T-cell (primary cell): Measurements from ENCODE around the gene ALOXE3. TPM values are rescaled to one million over a fixed set of nuclear protein-coding genes. Genes with fewer than 3 reads are reported as not detected.

Experiments
- ATAC-seq, 4 experiments: fragments of 200-7000 bp in 3 of 4; fragments of 150-1000 bp in 1 of 4; cut with Tn5 transposase; replicated peaks in 1 of 4; 1 replicate in 3 of 4; 2 replicates in 1 of 4; pipeline ENCODE4 v1.10.0; 2021; ENCODE audit warnings: moderate library complexity in 3 of 4, mild to moderate bottlenecking in 2 of 4, moderate number of reproducible peaks in 1 of 4
- CTCF ChIA-PET, 2 donors: fragments of 300-600 bp; sonication (Branson Sonifier 250); formaldehyde crosslinking; loops; one replicate each; lab custom pipeline; 2022; ENCODE audit warnings: antibody characterized with exemption in 2 of 2; lab: Charles Lee
- POLR2A ChIA-PET, 2 donors: fragments of 300-600 bp; sonication (Branson Sonifier 250); formaldehyde crosslinking; loops; one replicate each; lab custom pipeline; 2022; ENCODE audit warnings: antibody characterized with exemption in 2 of 2; lab: Charles Lee
- DNase-seq, 35 experiments: peaks; one replicate each; pipeline versions ENCODE4 v3.0.0 to v3.0.0-alpha.2; 2013 to 2023
- H3K27ac ChIP-seq: one replicate; pipeline ENCODE4 v1.5.1; 2013; ENCODE audit warnings: low read length
- H3K27me3 ChIP-seq, 2 experiments: replicated peaks in 1 of 2; 1 replicate in 1 of 2; 2 replicates in 1 of 2; pipeline versions ENCODE4 v1.6.1 to v1.7.0; 2013; ENCODE audit warnings: low read length in 1 of 2, mixed read lengths in 1 of 2; ENCODE audit not compliant: control insufficient read depth in 2 of 2, insufficient read depth in 2 of 2; ENCODE audit errors: extremely low read depth in 1 of 2
- H3K36me3 ChIP-seq, 2 donors: 1 replicate in 1 of 2; 2 replicates in 1 of 2; pipeline versions ENCODE4 v1.6.1 to v1.7.0; 2013; ENCODE audit warnings: low read length in 1 of 2; ENCODE audit not compliant: control insufficient read depth in 2 of 2, insufficient read depth in 1 of 2; ENCODE audit errors: extremely low read depth in 1 of 2
- H3K4me1 ChIP-seq, 2 experiments: 1 replicate in 1 of 2; 2 replicates in 1 of 2; pipeline versions ENCODE4 v1.6.1 to v1.7.0; 2013; ENCODE audit warnings: low read length in 2 of 2, mixed read lengths in 1 of 2; ENCODE audit not compliant: insufficient read depth in 2 of 2, control insufficient read depth in 1 of 2; ENCODE audit errors: extremely low read depth in 1 of 2
- H3K4me3 ChIP-seq, 2 donors: 1 replicate in 1 of 2; 2 replicates in 1 of 2; pipeline versions ENCODE4 v1.5.1 to v1.7.0; 2013; ENCODE audit warnings: mild to moderate bottlenecking in 2 of 2, low read length in 1 of 2, moderate library complexity in 1 of 2; ENCODE audit not compliant: control insufficient read depth in 1 of 2; ENCODE audit errors: extremely low read depth in 1 of 2
- H3K9me3 ChIP-seq: 2 replicates; pipeline ENCODE4 v1.7.0; 2013
- H3K27ac Mint-ChIP-seq, 2 donors: one replicate each; pipeline ENCODE4 v1.8.0; 2020 to 2021; ENCODE audit warnings: mild to moderate bottlenecking in 2 of 2, mixed read lengths in 2 of 2
- H3K27me3 Mint-ChIP-seq, 2 donors: one replicate each; pipeline ENCODE4 v1.8.0; 2021 to 2022; ENCODE audit warnings: mixed read lengths in 2 of 2
- H3K36me3 Mint-ChIP-seq: one replicate; pipeline ENCODE4 v1.8.0; 2021; ENCODE audit warnings: mixed read lengths
- H3K4me1 Mint-ChIP-seq, 3 donors: one replicate each; pipeline ENCODE4 v1.8.0; 2020 to 2022; ENCODE audit warnings: mixed read lengths in 3 of 3, mild to moderate bottlenecking in 1 of 3
- H3K4me3 Mint-ChIP-seq, 3 donors: one replicate each; pipeline ENCODE4 v1.8.0; 2020 to 2022; ENCODE audit warnings: mild to moderate bottlenecking in 3 of 3, mixed read lengths in 3 of 3, moderate library complexity in 3 of 3
- H3K9me3 Mint-ChIP-seq, 3 donors: one replicate each; pipeline ENCODE4 v1.8.0; 2020 to 2022; ENCODE audit warnings: mixed read lengths in 3 of 3
- WGBS: methylation state at CpG from one replicate; pipeline ENCODE4 v1.1.5; 2013; ENCODE audit warnings: missing lambda C conversion rate; ENCODE audit not compliant: insufficient coverage; 5-methylcytosine and 5-hydroxymethylcytosine counted together
- total RNA-seq, 35 experiments: library from RNA in 6 of 35; stranded (reverse) in 6 of 35; fragments of 120-200 nt in 1 of 35; gene quantifications; one replicate each; pipeline versions ENCODE4 v1.2.1 to v1.2.4 and lab custom pipeline; 2013 to 2026

The ALOXE3 gene
- total RNA-seq, 5 donors from 2014 or later (not counting 1 experiment from before 2014, with no cell fraction given) = 0.13 to 1.2 (median 0.19) TPM; not detected in 1

DNA sequence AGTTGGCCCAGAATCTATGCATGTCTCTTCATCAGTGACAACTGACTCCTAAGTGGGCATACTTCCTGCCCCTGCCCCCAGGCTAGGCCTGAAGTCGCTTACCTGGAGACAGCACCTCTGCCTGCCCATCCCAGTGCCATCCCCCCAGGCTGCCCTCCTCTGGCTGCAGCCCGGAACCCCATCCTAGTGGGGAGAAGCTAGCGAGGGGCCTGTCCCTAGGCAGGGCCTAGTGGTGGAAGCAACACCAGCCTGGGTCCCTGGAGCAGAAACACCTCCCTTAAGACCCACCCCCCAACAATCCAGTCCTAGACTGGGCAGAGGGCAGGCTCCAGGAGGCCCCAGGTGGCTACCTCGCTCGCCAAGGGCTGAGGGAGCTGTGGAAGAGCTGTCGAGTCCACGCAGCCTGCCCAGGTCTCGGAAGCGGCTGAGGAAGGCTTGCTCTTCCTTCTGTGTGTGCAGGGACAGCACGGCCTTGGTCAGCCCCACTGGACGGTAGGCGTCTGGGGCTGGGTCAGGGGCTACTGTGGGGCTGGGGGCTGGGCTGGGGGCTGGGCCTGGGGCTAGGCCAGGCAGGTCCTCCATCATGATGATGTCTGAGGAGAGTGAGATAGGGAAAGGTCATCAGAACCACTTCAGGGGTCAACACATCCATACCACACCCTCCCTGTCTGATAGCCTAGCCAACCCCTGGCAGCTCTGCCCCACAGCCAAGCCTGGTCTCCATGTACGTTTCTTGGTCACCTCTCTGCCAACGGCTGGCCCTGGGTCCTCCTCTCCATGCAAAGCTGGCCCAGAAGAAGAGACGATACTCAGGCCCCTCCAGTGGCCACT lies 26.3 kb upstream of the ALOXE3 start:
- H3K4me3 Mint-ChIP-seq = no peak overlapping the region
- POLR2A ChIA-PET = interaction anchor here (0.6 to 1.6 kb wide), 5 partner anchors 12 to 40 kb away, joined by 3 to 9 read pairs (median 4); no protein-coding TSS in a partner anchor
- H3K9me3 Mint-ChIP-seq = no peaks in the 10 kb centered on the region
- H3K36me3 ChIP-seq = peaks cover 26 to 96% of the 10 kb centered on the region in 2 donors
- no peak overlapping the region for H3K4me3 ChIP-seq
- H3K27me3 Mint-ChIP-seq = no peaks in the 10 kb centered on the region
- 89% methylated on average over 9 of the region's 15 CpGs for WGBS
- peaks cover under 1 to 13% of the 10 kb centered on the region in 2 experiments for H3K4me1 ChIP-seq
- no peaks in the 10 kb centered on the region for H3K27me3 ChIP-seq
- ATAC-seq (peak in 1 of 4 experiments; percentile 7), DNase-seq (peak in 3 of 35 experiments; percentile 17 to 32 (median 21))
- H3K27ac ChIP-seq = no peak overlapping the region
- H3K9me3 ChIP-seq = no peaks in the 10 kb centered on the region
- H3K4me1 Mint-ChIP-seq = peaks cover 3 to 44% (median 9%) of the 10 kb centered on the region in 3 donors
- H3K27ac Mint-ChIP-seq = no peak overlapping the region
- peaks cover 47% of the 10 kb centered on the region for H3K36me3 Mint-ChIP-seq
- CTCF ChIA-PET = no interaction called here

DNA sequence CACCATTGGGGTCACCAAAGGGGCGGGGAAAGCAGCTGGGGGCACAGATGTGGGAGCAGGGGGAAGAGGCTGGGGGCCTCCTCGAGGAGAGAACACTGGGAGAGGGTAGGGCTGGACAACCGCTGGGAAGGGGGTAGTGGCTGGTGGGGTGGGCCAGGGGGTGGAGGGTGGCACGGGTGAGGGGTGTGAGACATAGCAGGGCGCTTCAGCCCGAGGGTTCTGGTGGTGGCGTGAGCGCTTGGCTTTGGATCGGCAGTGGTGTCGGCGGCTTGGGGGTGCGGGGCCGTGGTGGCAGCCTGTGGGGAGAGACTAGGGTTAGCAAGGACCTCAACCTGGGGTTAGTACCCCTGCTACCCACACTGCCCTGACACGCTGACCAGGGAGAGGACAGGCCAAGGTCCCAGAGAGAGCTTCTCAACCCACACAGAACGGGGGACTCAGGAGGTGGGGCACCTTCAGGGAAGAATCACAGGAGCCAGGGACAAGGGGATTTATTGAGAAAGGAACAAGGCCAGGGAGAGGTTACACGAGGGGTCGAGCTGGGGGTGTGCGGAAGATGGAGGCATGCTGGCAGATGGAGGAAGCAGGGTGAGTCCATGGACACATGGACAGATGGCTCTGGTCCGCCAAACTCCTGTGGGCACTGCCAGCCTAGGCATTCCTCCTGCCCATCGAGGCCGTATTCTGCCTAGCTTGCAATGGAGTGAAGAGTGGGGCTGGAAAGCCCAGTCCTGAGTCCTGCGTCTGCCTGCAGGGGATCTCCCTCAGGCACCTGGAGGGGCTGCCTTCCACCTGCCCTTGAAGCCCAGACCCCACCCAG lies 25.5 kb upstream of the ALOXE3 start:
- POLR2A ChIA-PET = interaction anchor here in 1 of 2 donors (0.7 to 1.6 kb wide), 2 partner anchors 7 to 13 kb away, joined by 3 to 4 read pairs; no protein-coding TSS in a partner anchor
- H3K36me3 Mint-ChIP-seq = peaks cover 43% of the 10 kb centered on the region
- peak overlapping the region in 1 of 2 donors; percentile 31 for H3K27ac Mint-ChIP-seq

DNA sequence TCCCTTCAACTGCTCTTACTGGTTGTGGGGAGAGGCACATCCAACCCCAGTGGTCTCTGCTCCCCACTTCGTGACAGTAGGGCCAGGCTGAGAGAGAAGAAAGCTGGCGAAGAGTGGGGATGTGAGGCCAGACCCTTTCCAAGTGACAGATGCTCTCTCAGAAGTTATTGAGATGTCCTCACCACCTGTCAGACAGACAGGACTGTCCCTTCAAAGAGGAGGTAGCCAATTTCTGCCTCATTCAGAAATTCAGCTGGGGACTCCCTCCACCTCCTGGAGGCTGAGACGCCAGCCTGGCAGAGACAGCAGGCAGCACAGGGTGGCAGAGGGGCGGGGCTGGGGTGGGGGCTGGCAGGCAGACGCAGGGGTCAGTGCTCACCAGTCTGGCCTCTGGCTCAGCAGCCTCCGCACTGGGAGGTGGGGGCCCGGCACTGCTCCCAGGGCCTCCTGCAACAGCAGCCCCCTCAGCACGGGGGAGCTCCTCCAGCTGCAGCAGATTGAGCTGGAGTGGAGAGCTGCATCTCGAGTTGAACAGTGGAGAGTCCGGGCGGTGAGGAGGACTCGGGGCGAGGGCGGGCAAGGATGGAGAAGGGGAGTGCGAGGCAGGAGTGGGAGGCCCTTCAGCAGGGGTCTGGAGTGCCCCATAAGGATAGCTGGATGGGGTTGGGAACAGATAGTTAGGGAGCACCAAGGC lies 24.7 kb upstream of the ALOXE3 start:
- ChIA-PET POLR2A (interaction anchor here (0.6 to 1.6 kb wide), 3 partner anchors 8 to 21 kb away, joined by 3 to 4 read pairs (median 3); no protein-coding TSS in a partner anchor), CTCF (interaction anchor here in 1 of 2 donors (0.5 kb wide), 2 partner anchors 24 to 36 kb away, joined by 3 read pairs; no protein-coding TSS in a partner anchor)
- H3K4me1 ChIP-seq = peaks cover 10 to 23% of the 10 kb centered on the region in 2 experiments
- H3K9me3 Mint-ChIP-seq = no peaks in the 10 kb centered on the region
- WGBS = 93% methylated on average over 5 of the region's 15 CpGs
- H3K27me3 ChIP-seq = no peaks in the 10 kb centered on the region
- H3K27me3 Mint-ChIP-seq = no peaks in the 10 kb centered on the region
- no peak overlapping the region for H3K27ac Mint-ChIP-seq
- ATAC-seq (no peak), DNase-seq (peak in 5 of 35 experiments; percentile 7 to 27 (median 18))
- peaks cover 0 to 35% (median 6%) of the 10 kb centered on the region in 3 donors for H3K4me1 Mint-ChIP-seq
- H3K4me3 Mint-ChIP-seq = no peak overlapping the region
- H3K36me3 ChIP-seq = peaks cover 21 to 80% of the 10 kb centered on the region in 2 donors
- no peak overlapping the region for H3K27ac ChIP-seq
- no peak overlapping the region for H3K4me3 ChIP-seq
- no peaks in the 10 kb centered on the region for H3K9me3 ChIP-seq
- H3K36me3 Mint-ChIP-seq = peaks cover 37% of the 10 kb centered on the region

More for the DNA sequence above, 25.5 kb upstream of the ALOXE3 start:
- DNase-seq = peak in 4 of 35 experiments; percentile 7 to 37 (median 29)
- 88% methylated on average over 10 of the region's 22 CpGs for WGBS
- Mint-ChIP-seq H3K4me3 (no peak overlapping the region), H3K9me3 (no peaks in the 10 kb centered on the region), H3K4me1 (peaks cover 0 to 39% (median 6%) of the 10 kb centered on the region in 3 donors), H3K27me3 (no peaks in the 10 kb centered on the region)
- Histone ChIP-seq H3K4me1 (peaks cover 6 to 16% of the 10 kb centered on the region in 2 experiments), H3K27ac (no peak overlapping the region), H3K4me3 (no peak overlapping the region), H3K9me3 (no peaks in the 10 kb centered on the region), H3K27me3 (no peaks in the 10 kb centered on the region), H3K36me3 (peaks cover 25 to 88% of the 10 kb centered on the region in 2 donors)
- peak in 1 of 4 experiments; percentile 1 for ATAC-seq
- CTCF ChIA-PET = interaction anchor here in 1 of 2 donors (0.5 kb wide), 1 partner anchor 25 kb away, joined by 3 read pairs; no protein-coding TSS in a partner anchor

DNA sequence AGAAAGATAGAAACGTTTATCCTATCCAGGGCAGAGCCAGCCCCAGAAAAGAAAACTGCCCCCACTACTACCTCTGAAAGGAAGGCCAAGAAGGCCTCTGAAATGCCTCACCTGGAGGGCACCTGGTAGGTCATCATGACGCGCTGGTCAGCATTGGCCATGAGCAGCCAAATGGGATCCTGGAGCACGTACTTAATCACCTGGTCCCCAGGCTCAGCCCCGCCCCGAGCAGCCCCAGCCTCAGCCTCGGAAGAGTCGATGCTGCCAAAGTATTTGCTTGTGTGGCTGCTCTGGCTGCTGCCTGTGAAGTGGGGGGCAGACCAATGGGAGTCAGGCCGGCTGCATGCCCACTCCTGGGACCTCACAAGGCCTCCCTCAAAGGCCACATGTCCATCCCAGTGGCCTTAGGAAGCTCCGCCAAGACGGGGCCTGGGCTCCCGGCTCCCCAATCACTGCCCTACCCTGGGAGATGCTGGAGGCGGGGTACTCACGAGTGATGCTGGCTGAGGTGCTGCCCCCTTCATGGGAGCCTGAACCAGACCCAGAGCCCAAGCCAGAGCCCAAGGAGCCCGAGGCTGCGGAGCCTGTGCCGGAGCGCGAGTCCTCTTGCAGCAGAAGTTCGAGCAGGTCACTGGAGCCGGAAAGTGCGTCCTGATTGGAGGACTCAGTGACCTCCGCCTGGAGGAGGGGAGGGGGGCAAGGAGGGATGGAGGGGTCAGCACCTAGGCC lies 24.0 kb upstream of the ALOXE3 start:
- no peak overlapping the region for H3K4me3 Mint-ChIP-seq
- peaks cover 37% of the 10 kb centered on the region for H3K36me3 Mint-ChIP-seq
- H3K4me1 Mint-ChIP-seq = peaks cover 0 to 30% (median 2%) of the 10 kb centered on the region in 3 donors
- Histone ChIP-seq H3K27me3 (no peaks in the 10 kb centered on the region), H3K4me3 (no peak overlapping the region), H3K4me1 (peaks cover 10 to 28% of the 10 kb centered on the region in 2 experiments), H3K9me3 (no peaks in the 10 kb centered on the region), H3K27ac (no peak overlapping the region), H3K36me3 (peaks cover 21 to 73% of the 10 kb centered on the region in 2 donors)
- CTCF ChIA-PET = interaction anchor here in 1 of 2 donors (1.0 kb wide), 1 partner anchor 9 kb away, joined by 4 read pairs; no protein-coding TSS in a partner anchor
- POLR2A ChIA-PET = interaction anchor here (0.6 to 2.5 kb wide), 7 partner anchors 7 to 22 kb away, joined by 3 to 19 read pairs (median 6); no protein-coding TSS in a partner anchor
- H3K9me3 Mint-ChIP-seq = no peaks in the 10 kb centered on the region
- no peak for ATAC-seq
- 92% methylated on average over 17 of the region's 23 CpGs for whole genome bisulfite sequencing
- H3K27ac Mint-ChIP-seq = no peak overlapping the region
- H3K27me3 Mint-ChIP-seq = no peaks in the 10 kb centered on the region
- peak in 5 of 35 experiments; percentile 3 to 32 (median 15) for DNase-seq

DNA sequence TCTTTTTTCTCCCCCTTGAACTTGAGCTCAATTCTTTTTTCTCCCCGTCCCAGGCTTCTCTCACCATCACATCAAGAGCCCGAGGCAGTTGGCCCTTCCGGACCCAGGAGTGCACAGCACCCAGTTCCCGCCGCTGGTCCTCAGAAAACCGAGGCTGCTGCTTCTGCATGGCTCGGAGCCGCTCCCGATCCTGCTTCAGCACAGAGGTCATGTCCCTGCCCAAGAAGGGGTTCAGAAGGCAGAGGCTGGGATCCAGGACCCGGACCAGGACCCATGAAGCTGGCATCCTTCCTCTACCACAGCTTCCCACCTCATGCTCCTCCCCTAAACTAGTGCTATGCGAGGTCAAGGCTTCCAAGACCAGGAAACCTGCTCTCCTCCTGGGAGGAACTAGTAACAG lies 23.4 kb upstream of the ALOXE3 start:
- Mint-ChIP-seq H3K9me3 (no peaks in the 10 kb centered on the region), H3K27ac (peak overlapping the region in 1 of 2 donors; percentile 39), H3K4me3 (no peak overlapping the region), H3K4me1 (peaks cover 0 to 25% (median 1%) of the 10 kb centered on the region in 3 donors), H3K36me3 (peaks cover 33% of the 10 kb centered on the region), H3K27me3 (no peaks in the 10 kb centered on the region)
- ChIA-PET CTCF (interaction anchor here in 1 of 2 donors (1.0 kb wide), 1 partner anchor 9 kb away, joined by 4 read pairs; no protein-coding TSS in a partner anchor), POLR2A (interaction anchor here (0.7 to 2.5 kb wide), 7 partner anchors 8 to 22 kb away, joined by 3 to 19 read pairs (median 6); no protein-coding TSS in a partner anchor)
- DNase-seq (peak in 3 of 35 experiments; percentile 7 to 21 (median 18)), ATAC-seq (no peak)
- H3K36me3 ChIP-seq = peaks cover 21 to 68% of the 10 kb centered on the region in 2 donors
- peaks cover 10 to 28% of the 10 kb centered on the region in 2 experiments for H3K4me1 ChIP-seq
- H3K27ac ChIP-seq = no peak overlapping the region
- no peaks in the 10 kb centered on the region for H3K9me3 ChIP-seq
- H3K27me3 ChIP-seq = no peaks in the 10 kb centered on the region
- no peak overlapping the region for H3K4me3 ChIP-seq
- WGBS = 94% methylated on average over 10 of the region's 11 CpGs
